ENCODE measurements around the gene IP6K2.

GRCh38 chr3:48685293-48685602, 31.8 kb downstream of the IP6K2 start:
- TF ChIP-seq CTCF (IDR thresholded peaks at IDR 0.05) (no peak), POLR2A (IDR thresholded peaks at IDR 0.05) (no peak)

Data from testis (tissue), 2 donors.